ENCODE measurements around the gene WNT3A. TPM values are rescaled to one million over a fixed set of nuclear protein-coding genes. Genes with fewer than 3 reads are reported as not detected.

WNT3A gene
- polyA plus RNA-seq, 1 donor (not counting 4 experiments of a cell fraction or from before 2014, with no cell fraction given), result 0.07 TPM

DNA sequence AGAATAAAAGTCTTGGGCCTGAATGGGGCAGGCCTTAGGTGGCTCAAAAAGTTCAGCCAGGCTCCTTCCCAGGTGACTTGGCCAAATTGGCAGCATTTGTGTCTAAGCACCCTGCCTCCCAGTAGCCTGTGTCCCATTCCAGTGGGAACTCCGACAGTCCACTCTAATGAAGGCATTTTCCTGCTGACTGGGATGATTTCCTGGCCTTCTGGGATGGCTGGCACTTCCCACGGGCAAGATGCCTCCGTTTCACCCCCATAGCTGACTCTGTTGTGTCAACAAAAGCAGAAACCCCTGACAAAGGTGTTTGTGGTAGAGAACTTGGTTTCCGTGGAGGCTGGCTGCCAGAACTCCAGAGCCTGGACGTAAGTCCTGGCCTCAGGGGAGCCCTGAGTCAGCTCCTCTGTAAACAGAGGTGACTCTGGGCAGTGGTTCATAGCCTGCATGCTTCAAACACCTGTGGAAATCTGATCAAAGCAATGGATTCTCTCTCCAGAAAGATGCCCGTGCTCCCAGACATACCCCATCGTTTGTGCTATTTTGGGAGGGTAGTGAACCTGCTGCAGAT, 36.6 kb downstream of the WNT3A start:
- no peaks in the 10 kb centered on the region for H4K20me1 ChIP-seq (ENCODE audit: control insufficient read depth, extremely low read depth, insufficient read depth, low read length)
- no peaks in the 10 kb centered on the region for H3K9me1 ChIP-seq (ENCODE audit: control insufficient read depth, extremely low read depth, insufficient read depth, low read length)
- dilution Hi-C loops (cut with MboI; ENCODE audit: extremely low pct_ligation_motif_present, low sequenced_read_pairs), result no loop called here
- H3K9me3 ChIP-seq (ENCODE audit: control insufficient read depth, low read depth, low read length), result peaks cover 2% of the 10 kb centered on the region
- H2AFZ ChIP-seq (ENCODE audit: control insufficient read depth, low read length), result no peak overlapping the region
- no peaks in the 10 kb centered on the region for H3K79me2 ChIP-seq (ENCODE audit: control insufficient read depth, insufficient read depth, low read length)
- H3K36me3 ChIP-seq (ENCODE audit: control insufficient read depth in 2 of 2, extremely low read depth in 1 of 2, insufficient read depth in 2 of 2, low read length in 2 of 2), result no peaks in the 10 kb centered on the region
- H3K27me3 ChIP-seq (ENCODE audit: control insufficient read depth, extremely low read depth, insufficient read depth, low read length), result peaks cover 25% of the 10 kb centered on the region
- H3K4me1 ChIP-seq (ENCODE audit: control insufficient read depth, extremely low read depth, insufficient read depth, low read length), result no peaks in the 10 kb centered on the region
- FAIRE-seq, result no peak
- DNase-seq (ENCODE audit: low read depth, low spot score), result no peak
- H3K4me3 ChIP-seq (ENCODE audit: control insufficient read depth in 2 of 3, extremely low read depth in 1 of 3, insufficient read depth in 2 of 3, low read depth in 1 of 3, low read length in 3 of 3), result no peak overlapping the region
- H3K4me2 ChIP-seq (ENCODE audit: control insufficient read depth, extremely low read depth, insufficient read depth, low read depth, low read length), result no peak overlapping the region
- H3K27ac ChIP-seq (ENCODE audit: control insufficient read depth, insufficient read depth, low read length), result no peak overlapping the region
- TF ChIP-seq, protein P1, sequence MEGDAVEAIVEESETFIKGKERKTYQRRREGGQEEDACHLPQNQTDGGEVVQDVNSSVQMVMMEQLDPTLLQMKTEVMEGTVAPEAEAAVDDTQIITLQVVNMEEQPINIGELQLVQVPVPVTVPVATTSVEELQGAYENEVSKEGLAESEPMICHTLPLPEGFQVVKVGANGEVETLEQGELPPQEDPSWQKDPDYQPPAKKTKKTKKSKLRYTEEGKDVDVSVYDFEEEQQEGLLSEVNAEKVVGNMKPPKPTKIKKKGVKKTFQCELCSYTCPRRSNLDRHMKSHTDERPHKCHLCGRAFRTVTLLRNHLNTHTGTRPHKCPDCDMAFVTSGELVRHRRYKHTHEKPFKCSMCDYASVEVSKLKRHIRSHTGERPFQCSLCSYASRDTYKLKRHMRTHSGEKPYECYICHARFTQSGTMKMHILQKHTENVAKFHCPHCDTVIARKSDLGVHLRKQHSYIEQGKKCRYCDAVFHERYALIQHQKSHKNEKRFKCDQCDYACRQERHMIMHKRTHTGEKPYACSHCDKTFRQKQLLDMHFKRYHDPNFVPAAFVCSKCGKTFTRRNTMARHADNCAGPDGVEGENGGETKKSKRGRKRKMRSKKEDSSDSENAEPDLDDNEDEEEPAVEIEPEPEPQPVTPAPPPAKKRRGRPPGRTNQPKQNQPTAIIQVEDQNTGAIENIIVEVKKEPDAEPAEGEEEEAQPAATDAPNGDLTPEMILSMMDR (optimal IDR thresholded peaks at IDR 0.05 in 1 of 3, IDR thresholded peaks at IDR 0.05 in 1 of 3, conservative IDR thresholded peaks at IDR 0.05 in 1 of 3; ENCODE audit: extremely low read depth in 1 of 3, insufficient read depth in 2 of 3, low read length in 3 of 3), result no peak
- TF ChIP-seq EZH2 (IDR thresholded peaks at IDR 0.05; ENCODE audit: low read length), result no peak
- H3K9ac ChIP-seq (ENCODE audit: control insufficient read depth, extremely low read depth, insufficient read depth, low read length), result no peak overlapping the region

DNA sequence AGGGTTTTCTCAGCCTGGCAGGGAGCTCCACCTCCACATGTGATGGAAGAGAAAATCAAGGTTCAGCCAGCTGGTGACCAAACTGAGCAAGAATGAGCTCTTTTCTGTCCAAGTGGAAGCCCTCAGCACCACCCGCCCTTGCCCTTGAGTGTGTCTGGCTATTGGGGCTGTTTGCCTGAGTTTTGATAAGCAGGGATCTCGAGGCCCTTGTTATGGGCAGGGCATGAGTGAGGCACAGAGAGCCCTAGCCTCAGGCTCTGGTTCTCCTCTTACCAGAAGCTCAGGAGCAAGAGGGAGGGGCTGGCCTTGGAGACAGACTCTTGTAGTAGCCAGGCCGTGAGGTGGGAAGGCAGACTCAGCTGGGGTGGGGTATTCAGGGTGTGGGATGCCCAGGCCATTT, 38.2 kb downstream of the WNT3A start:
- H3K4me3 ChIP-seq (ENCODE audit: control insufficient read depth in 2 of 3, extremely low read depth in 1 of 3, insufficient read depth in 2 of 3, low read depth in 1 of 3, low read length in 3 of 3), result no peak overlapping the region
- dilution Hi-C loops (cut with MboI; ENCODE audit: extremely low pct_ligation_motif_present, low sequenced_read_pairs), result no loop called here
- no peak overlapping the region for H3K9ac ChIP-seq (ENCODE audit: control insufficient read depth, extremely low read depth, insufficient read depth, low read length)
- TF ChIP-seq EZH2 (IDR thresholded peaks at IDR 0.05; ENCODE audit: low read length), result no peak
- TF ChIP-seq, protein P1 (optimal IDR thresholded peaks at IDR 0.05 in 1 of 3, IDR thresholded peaks at IDR 0.05 in 1 of 3, conservative IDR thresholded peaks at IDR 0.05 in 1 of 3; ENCODE audit: extremely low read depth in 1 of 3, insufficient read depth in 2 of 3, low read length in 3 of 3), result no peak
- H4K20me1 ChIP-seq (ENCODE audit: control insufficient read depth, extremely low read depth, insufficient read depth, low read length), result no peaks in the 10 kb centered on the region
- no peak overlapping the region for H2AFZ ChIP-seq (ENCODE audit: control insufficient read depth, low read length)
- no peak overlapping the region for H3K4me2 ChIP-seq (ENCODE audit: control insufficient read depth, extremely low read depth, insufficient read depth, low read depth, low read length)
- H3K4me1 ChIP-seq (ENCODE audit: control insufficient read depth, extremely low read depth, insufficient read depth, low read length), result no peaks in the 10 kb centered on the region
- no peaks in the 10 kb centered on the region for H3K36me3 ChIP-seq (ENCODE audit: control insufficient read depth in 2 of 2, extremely low read depth in 1 of 2, insufficient read depth in 2 of 2, low read length in 2 of 2)
- no peaks in the 10 kb centered on the region for H3K9me1 ChIP-seq (ENCODE audit: control insufficient read depth, extremely low read depth, insufficient read depth, low read length)
- H3K27me3 ChIP-seq (ENCODE audit: control insufficient read depth, extremely low read depth, insufficient read depth, low read length), result peaks cover 12% of the 10 kb centered on the region
- no peaks in the 10 kb centered on the region for H3K79me2 ChIP-seq (ENCODE audit: control insufficient read depth, insufficient read depth, low read length)
- DNase-seq (ENCODE audit: low read depth, low spot score) (no peak), FAIRE-seq (no peak)
- peaks cover 2% of the 10 kb centered on the region for H3K9me3 ChIP-seq (ENCODE audit: control insufficient read depth, low read depth, low read length)
- no peak overlapping the region for H3K27ac ChIP-seq (ENCODE audit: control insufficient read depth, insufficient read depth, low read length)

Measured in keratinocyte (primary cell).